ENCODE measurements around the gene ING5. TPM values are rescaled to one million over a fixed set of nuclear protein-coding genes. Genes with fewer than 3 reads are reported as not detected.

ING5 gene
- 22.6 TPM for polyA plus RNA-seq (2013, experiment 1 of 2)
- polyA plus RNA-seq (2013, experiment 2 of 2) = 21.2 TPM

DNA sequence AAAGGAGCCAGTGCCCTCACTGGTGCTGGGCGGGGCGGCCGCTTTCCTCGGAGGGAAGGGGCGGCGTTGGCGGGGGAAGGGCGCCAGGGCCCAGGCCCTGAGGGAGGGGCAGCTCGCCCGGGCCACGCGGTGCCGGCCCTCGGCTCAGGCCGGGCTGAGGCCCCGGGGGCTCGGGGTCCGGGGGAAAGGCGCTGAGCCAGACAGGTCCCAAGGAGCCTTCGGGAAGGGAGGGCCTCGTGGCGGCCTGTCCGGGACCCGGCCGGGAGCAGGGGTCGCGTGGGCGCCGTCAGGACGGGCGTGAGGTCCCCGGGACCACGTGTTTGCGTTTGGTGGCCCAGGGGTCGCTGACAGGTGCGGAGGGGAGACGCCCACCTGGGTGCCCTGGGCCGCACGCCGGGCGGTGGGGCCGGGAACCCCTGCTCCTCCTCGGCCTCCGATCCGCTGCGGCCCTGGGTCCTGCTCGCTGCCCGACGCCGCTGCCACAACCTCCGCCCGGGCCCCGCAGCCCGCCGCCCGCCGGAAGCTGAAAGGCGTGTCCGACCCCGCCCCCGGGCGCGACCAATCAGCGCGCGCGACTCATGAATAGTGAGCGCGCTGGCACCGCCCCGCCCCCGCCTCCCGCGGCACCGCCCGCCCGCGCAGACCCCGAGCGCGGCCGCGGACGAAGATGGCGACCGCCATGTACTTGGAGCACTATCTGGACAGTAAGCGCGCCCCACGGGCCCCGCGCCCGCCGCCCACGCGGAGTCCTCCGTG, at the start of gene ING5:
Gene ING5 (plus strand): TSS at position 641 of the 756 bp plus-strand sequence. CDS start 27 bp downstream, at position 668.
- peaks cover 26% of the 10 kb centered on the region for H3K36me3 ChIP-seq (ENCODE audit: control insufficient read depth, insufficient read depth, low read length)
- H3K4me3 ChIP-seq (ENCODE audit: extremely low read depth, insufficient read depth, low read length, poor library complexity, severe bottlenecking) = peak within 1 kb of the TSS; percentile 68
- peaks cover 11% of the 10 kb centered on the region for H3K9me3 ChIP-seq (ENCODE audit: control insufficient read depth, low read length)
- H3K4me1 ChIP-seq (ENCODE audit: control insufficient read depth, insufficient read depth, low read length, poor library complexity, severe bottlenecking) = no peaks in the 10 kb centered on the region
- WGBS, 2 experiments (ENCODE audit: insufficient coverage in 2 of 2) = 0 to 1% methylated on average over 66 to 74 of the region's 96 CpGs
- H3K27ac ChIP-seq (ENCODE audit: low read depth, low read length, severe bottlenecking) = peak within 1 kb of the TSS; percentile 91

DNA sequence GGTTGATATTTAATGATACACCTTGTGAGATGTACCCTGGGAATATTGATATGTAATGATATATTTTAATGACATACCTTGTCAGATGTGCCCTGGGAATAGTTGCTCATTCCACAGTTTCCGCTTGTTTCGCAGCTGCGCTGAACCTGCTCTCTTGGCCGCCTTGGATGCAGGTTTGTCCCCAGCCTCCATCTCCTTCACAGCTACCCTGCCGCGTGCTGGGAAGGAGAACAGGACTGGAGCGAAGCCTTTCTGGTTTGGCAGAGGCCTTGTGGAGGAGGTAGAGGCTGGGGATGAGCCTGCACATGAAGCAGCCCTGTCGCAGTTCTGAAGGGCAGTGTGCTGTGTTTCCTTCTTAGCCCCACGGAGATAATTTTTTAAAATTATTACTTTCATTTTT, 49.7 kb upstream of the ING5 start:
- H3K36me3 ChIP-seq (ENCODE audit: control insufficient read depth, insufficient read depth, low read length) = peaks cover 63% of the 10 kb centered on the region
- no peaks in the 10 kb centered on the region for H3K4me1 ChIP-seq (ENCODE audit: control insufficient read depth, insufficient read depth, low read length, poor library complexity, severe bottlenecking)
- WGBS, 2 experiments (ENCODE audit: insufficient coverage in 2 of 2) = 97 to 100% methylated on average over 5 to 7 of the region's 9 CpGs
- H3K27ac ChIP-seq (ENCODE audit: low read depth, low read length, severe bottlenecking) = no peak overlapping the region
- H3K4me3 ChIP-seq (ENCODE audit: extremely low read depth, insufficient read depth, low read length, poor library complexity, severe bottlenecking) = no peak overlapping the region
- no peaks in the 10 kb centered on the region for H3K9me3 ChIP-seq (ENCODE audit: control insufficient read depth, low read length)

DNA sequence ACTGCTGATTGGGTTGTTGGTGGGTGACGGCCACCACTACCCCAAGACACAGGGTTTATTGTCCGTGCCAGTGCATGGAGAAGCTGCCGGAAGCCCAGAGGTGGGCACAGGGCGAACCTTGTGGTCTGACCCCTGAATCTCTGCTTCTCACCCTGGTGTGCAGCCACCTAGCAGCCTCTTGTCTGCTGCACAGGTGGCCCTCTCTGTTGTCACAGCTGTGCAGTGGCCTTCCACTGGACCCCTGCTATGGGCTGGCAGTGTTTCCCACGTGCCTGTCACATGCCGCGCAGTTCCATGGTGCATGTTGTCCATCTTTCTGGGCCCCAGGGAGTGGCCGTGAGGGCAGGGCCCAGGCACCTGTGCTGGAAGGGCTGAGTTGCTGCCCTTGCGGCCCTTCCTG, 49.1 kb upstream of the ING5 start:
- Histone ChIP-seq H3K4me3 (ENCODE audit: extremely low read depth, insufficient read depth, low read length, poor library complexity, severe bottlenecking) (no peak overlapping the region), H3K36me3 (ENCODE audit: control insufficient read depth, insufficient read depth, low read length) (peaks cover 68% of the 10 kb centered on the region), H3K4me1 (ENCODE audit: control insufficient read depth, insufficient read depth, low read length, poor library complexity, severe bottlenecking) (no peaks in the 10 kb centered on the region), H3K27ac (ENCODE audit: low read depth, low read length, severe bottlenecking) (no peak overlapping the region), H3K9me3 (ENCODE audit: control insufficient read depth, low read length) (no peaks in the 10 kb centered on the region)
- 97 to 99% methylated on average over 8 to 9 of the region's 9 CpGs for WGBS, 2 experiments (ENCODE audit: insufficient coverage in 2 of 2)

- Histone ChIP-seq H3K27ac (ENCODE audit: low read depth, low read length, severe bottlenecking) (no peak overlapping the region), H3K4me3 (ENCODE audit: extremely low read depth, insufficient read depth, low read length, poor library complexity, severe bottlenecking) (no peak overlapping the region), H3K4me1 (ENCODE audit: control insufficient read depth, insufficient read depth, low read length, poor library complexity, severe bottlenecking) (no peaks in the 10 kb centered on the region), H3K36me3 (ENCODE audit: control insufficient read depth, insufficient read depth, low read length) (peaks cover 73% of the 10 kb centered on the region), H3K9me3 (ENCODE audit: control insufficient read depth, low read length) (no peaks in the 10 kb centered on the region)
- WGBS, 2 experiments (ENCODE audit: insufficient coverage in 2 of 2) = 93 to 97% methylated on average over 10 to 12 of the region's 13 CpGs
Observed at GRCh38 chr2:241653210-241653750, 48.6 kb upstream of the ING5 start.

DNA sequence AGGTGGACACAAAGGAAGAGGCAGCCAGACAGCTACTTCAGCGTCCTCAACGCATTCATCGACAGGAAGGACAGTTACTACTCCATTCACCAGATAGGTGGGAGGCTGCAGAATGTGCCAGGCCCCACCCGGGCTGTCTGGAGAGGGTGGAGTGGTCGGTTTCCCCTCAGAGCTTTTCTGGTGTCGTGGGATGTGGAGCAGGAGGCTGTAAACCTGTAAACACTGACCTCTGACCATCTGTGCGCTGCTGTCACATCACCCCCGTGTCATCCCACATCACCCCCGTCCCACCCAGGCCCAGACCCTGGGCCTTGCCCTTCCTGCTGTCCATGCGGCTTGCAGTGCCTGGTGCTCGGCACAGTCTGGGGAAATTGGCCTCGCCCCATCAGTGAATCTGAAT, 47.3 kb upstream of the ING5 start:
- no peaks in the 10 kb centered on the region for H3K4me1 ChIP-seq (ENCODE audit: control insufficient read depth, insufficient read depth, low read length, poor library complexity, severe bottlenecking)
- H3K36me3 ChIP-seq (ENCODE audit: control insufficient read depth, insufficient read depth, low read length) = peaks cover 84% of the 10 kb centered on the region
- H3K9me3 ChIP-seq (ENCODE audit: control insufficient read depth, low read length) = no peaks in the 10 kb centered on the region
- no peak overlapping the region for H3K27ac ChIP-seq (ENCODE audit: low read depth, low read length, severe bottlenecking)
- H3K4me3 ChIP-seq (ENCODE audit: extremely low read depth, insufficient read depth, low read length, poor library complexity, severe bottlenecking) = no peak overlapping the region
- 97 to 98% methylated on average over 5 to 6 of the region's 12 CpGs for WGBS, 2 experiments (ENCODE audit: insufficient coverage in 2 of 2)

- H3K27ac ChIP-seq (ENCODE audit: low read depth, low read length, severe bottlenecking) = no peak overlapping the region
Observed at GRCh38 chr2:241655516-241656189, 46.2 kb upstream of the ING5 start.

GRCh38 chr2:241656190-241656741, 45.6 kb upstream of the ING5 start:
- H3K36me3 ChIP-seq (ENCODE audit: control insufficient read depth, insufficient read depth, low read length) = peaks cover 89% of the 10 kb centered on the region
- WGBS, 2 experiments (ENCODE audit: insufficient coverage in 2 of 2) = 94 to 98% methylated on average over 11 to 13 of the region's 13 CpGs

More at GRCh38 chr2:241655516-241656189, 46.2 kb upstream of the ING5 start:
- H3K4me1 ChIP-seq (ENCODE audit: control insufficient read depth, insufficient read depth, low read length, poor library complexity, severe bottlenecking) = no peaks in the 10 kb centered on the region
- no peak overlapping the region for H3K4me3 ChIP-seq (ENCODE audit: extremely low read depth, insufficient read depth, low read length, poor library complexity, severe bottlenecking)
- WGBS, 2 experiments (ENCODE audit: insufficient coverage in 2 of 2) = 97% methylated on average over 16 to 17 of the region's 17 CpGs
- H3K36me3 ChIP-seq (ENCODE audit: control insufficient read depth, insufficient read depth, low read length) = peaks cover 89% of the 10 kb centered on the region
- no peaks in the 10 kb centered on the region for H3K9me3 ChIP-seq (ENCODE audit: control insufficient read depth, low read length)

GRCh38 chr2:241657786-241658254, 44.0 kb upstream of the ING5 start:
- Histone ChIP-seq H3K27ac (ENCODE audit: low read depth, low read length, severe bottlenecking) (no peak overlapping the region), H3K36me3 (ENCODE audit: control insufficient read depth, insufficient read depth, low read length) (peaks cover 86% of the 10 kb centered on the region), H3K4me3 (ENCODE audit: extremely low read depth, insufficient read depth, low read length, poor library complexity, severe bottlenecking) (no peak overlapping the region), H3K4me1 (ENCODE audit: control insufficient read depth, insufficient read depth, low read length, poor library complexity, severe bottlenecking) (no peaks in the 10 kb centered on the region), H3K9me3 (ENCODE audit: control insufficient read depth, low read length) (no peaks in the 10 kb centered on the region)
- 86 to 87% methylated on average over 13 to 15 of the region's 15 CpGs for WGBS, 2 experiments (ENCODE audit: insufficient coverage in 2 of 2)

More at GRCh38 chr2:241656190-241656741, 45.6 kb upstream of the ING5 start:
- H3K4me1 ChIP-seq (ENCODE audit: control insufficient read depth, insufficient read depth, low read length, poor library complexity, severe bottlenecking) = no peaks in the 10 kb centered on the region
- H3K4me3 ChIP-seq (ENCODE audit: extremely low read depth, insufficient read depth, low read length, poor library complexity, severe bottlenecking) = no peak overlapping the region
- H3K9me3 ChIP-seq (ENCODE audit: control insufficient read depth, low read length) = no peaks in the 10 kb centered on the region
- H3K27ac ChIP-seq (ENCODE audit: low read depth, low read length, severe bottlenecking) = no peak overlapping the region

DNA sequence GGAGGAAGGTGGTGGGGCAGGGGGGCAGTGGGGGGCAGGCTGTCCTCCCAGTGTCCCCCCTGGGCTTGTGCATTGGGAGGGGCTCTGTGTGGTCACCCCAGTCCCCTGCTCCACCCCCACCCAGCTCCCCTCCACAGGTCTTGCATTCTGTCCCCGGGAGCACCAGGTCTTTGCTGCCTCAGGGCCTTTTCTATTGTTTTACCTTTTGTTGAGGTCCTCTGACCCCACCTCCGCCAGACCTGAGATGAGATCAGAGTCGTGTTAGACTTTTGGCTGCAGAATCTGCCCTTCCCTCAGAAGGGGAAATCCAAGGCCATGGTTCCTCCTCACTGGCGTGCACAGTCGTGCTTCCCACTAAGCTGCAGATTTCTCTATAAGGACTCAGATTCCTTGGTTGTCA, 43.5 kb upstream of the ING5 start:
- 82 to 91% methylated on average over 5 of the region's 5 CpGs for WGBS, 2 experiments (ENCODE audit: insufficient coverage in 2 of 2)
- H3K4me1 ChIP-seq (ENCODE audit: control insufficient read depth, insufficient read depth, low read length, poor library complexity, severe bottlenecking) = no peaks in the 10 kb centered on the region
- H3K36me3 ChIP-seq (ENCODE audit: control insufficient read depth, insufficient read depth, low read length) = peaks cover 83% of the 10 kb centered on the region
- no peak overlapping the region for H3K27ac ChIP-seq (ENCODE audit: low read depth, low read length, severe bottlenecking)
- H3K4me3 ChIP-seq (ENCODE audit: extremely low read depth, insufficient read depth, low read length, poor library complexity, severe bottlenecking) = no peak overlapping the region
- H3K9me3 ChIP-seq (ENCODE audit: control insufficient read depth, low read length) = no peaks in the 10 kb centered on the region

GRCh38 chr2:241659150-241659739, 42.6 kb upstream of the ING5 start:
- Histone ChIP-seq H3K4me3 (ENCODE audit: extremely low read depth, insufficient read depth, low read length, poor library complexity, severe bottlenecking) (no peak overlapping the region), H3K27ac (ENCODE audit: low read depth, low read length, severe bottlenecking) (no peak overlapping the region), H3K4me1 (ENCODE audit: control insufficient read depth, insufficient read depth, low read length, poor library complexity, severe bottlenecking) (no peaks in the 10 kb centered on the region), H3K36me3 (ENCODE audit: control insufficient read depth, insufficient read depth, low read length) (peaks cover 74% of the 10 kb centered on the region), H3K9me3 (ENCODE audit: control insufficient read depth, low read length) (no peaks in the 10 kb centered on the region)
- 80% methylated on average over 26 of the region's 26 CpGs for WGBS, 2 experiments (ENCODE audit: insufficient coverage in 2 of 2)

All from mesodermal cell (in vitro differentiated cells).